PC-3 (cell line): ENCODE data around the gene MADCAM1.

Experiments used
- CTCF ChIP-seq: fragments of 300-600 bp; sonication (generic); conservative IDR thresholded peaks from 2 replicates; pipeline ENCODE4 v1.5.1; 2017; ENCODE audit warnings: antibody characterized with exemption, low read depth, mild to moderate bottlenecking, low read length
- EZH2 ChIP-seq: fragments of 300-600 bp; sonication (generic); IDR thresholded peaks from one replicate; pipeline ENCODE4 v1.6.1; 2017; ENCODE audit warnings: antibody characterized with exemption, mild to moderate bottlenecking, low read length; ENCODE audit not compliant: unreplicated experiment

- no peak for TF ChIP-seq CTCF
- TF ChIP-seq EZH2, result no peak
Measured at GRCh38 chr19:463483-464207, 32.6 kb upstream of the MADCAM1 start.
